ENCODE data around the gene CCDC160. TPM values are rescaled to one million over a fixed set of nuclear protein-coding genes. Genes with fewer than 3 reads are reported as not detected.

Gene CCDC160
- polyA plus RNA-seq, 1 donor: 0.24 TPM

Other genes starting within 250 kb of the CCDC160 start
- gene PHF6, start 136.1 kb downstream of the CCDC160 start, polyA plus RNA-seq (ENCODE audit: insufficient read length): 19.7 TPM
- gene HPRT1, start 223.0 kb downstream of the CCDC160 start, polyA plus RNA-seq (ENCODE audit: insufficient read length): 25.8 TPM

All from forelimb muscle (tissue), 1 donor.